Measurements from ENCODE around the gene BTRC. TPM values are rescaled to one million over a fixed set of nuclear protein-coding genes. Genes with fewer than 3 reads are reported as not detected.

The BTRC gene
- total RNA-seq, 1 donor from 2014 or later = 7.1 TPM

DNA sequence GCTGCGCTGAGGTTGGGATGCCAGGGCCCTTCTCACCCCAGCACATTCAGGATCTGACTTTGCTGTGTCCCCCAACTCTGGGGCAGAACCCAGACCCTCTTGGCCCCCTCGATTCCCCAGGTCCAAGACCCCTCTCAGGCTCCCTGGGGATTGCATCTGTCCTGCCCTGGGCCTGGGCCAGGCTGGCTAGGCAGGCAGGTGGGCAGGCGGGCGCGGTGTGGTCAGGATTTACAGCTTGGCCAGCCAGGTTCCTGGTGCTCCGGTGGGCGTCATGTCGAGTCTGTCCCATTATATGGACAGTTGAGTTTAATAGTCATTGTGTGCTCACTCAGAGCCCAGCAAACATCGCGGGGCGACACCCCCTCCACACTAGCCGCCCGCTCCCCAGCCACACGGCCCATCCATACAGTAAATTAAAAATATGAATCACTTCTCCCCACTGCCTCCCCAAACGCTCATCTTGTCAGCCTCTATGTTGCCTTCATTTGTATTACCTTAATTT lies 210.6 kb downstream of the BTRC start:
- DNase-seq (ENCODE audit: low spot score) = peak; percentile 41
- no peak for ATAC-seq

DNA sequence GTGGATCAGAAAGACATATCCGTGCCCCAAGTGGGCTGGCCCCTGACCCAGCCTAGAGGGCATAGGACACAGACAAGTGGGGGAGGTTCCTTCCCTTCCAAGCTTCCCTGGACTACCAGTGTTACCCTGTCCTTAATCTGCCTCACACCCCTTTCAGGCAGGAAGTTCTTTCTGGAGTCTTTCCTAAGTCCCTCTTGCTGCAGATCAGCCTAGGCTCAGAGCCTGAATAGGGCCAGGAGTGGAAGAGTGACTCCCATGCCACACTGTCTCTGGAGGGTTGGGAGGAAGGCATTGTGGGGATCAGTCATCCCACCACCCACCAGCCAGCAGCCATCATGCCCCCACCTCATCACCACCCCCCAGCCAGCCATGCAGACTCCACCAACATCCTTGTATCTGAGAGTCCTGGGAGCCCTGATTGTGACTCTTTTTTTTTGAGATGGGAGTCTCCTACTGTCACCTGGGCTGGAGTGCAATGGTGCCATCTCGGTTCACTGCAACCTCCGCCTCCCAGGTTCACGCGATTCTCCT lies 211.5 kb downstream of the BTRC start:
- peak; percentile 18 for DNase-seq (ENCODE audit: low spot score)
- ATAC-seq = no peak

- no peak for ATAC-seq
- DNase-seq (ENCODE audit: low spot score) = peak; percentile 23
These were observed 212.0 kb downstream of the BTRC start for GRCh38 chr10:101565936-101566332.

- DNase-seq (ENCODE audit: low spot score) = peak; percentile 36
- no peak for ATAC-seq
These were observed 212.6 kb downstream of the BTRC start for GRCh38 chr10:101566333-101567164.

GRCh38 chr10:101567165-101568006 lies 213.4 kb downstream of the BTRC start:
- ATAC-seq (no peak), DNase-seq (ENCODE audit: low spot score) (no peak)

GRCh38 chr10:101568054-101568745 lies 214.2 kb downstream of the BTRC start:
- ATAC-seq = no peak

GRCh38 chr10:101569323-101569621 lies 215.3 kb downstream of the BTRC start:
- no peak for ATAC-seq
- DNase-seq (ENCODE audit: low spot score) = no peak

More at GRCh38 chr10:101568054-101568745, 214.2 kb downstream of the BTRC start:
- no peak for DNase-seq (ENCODE audit: low spot score)

DNA sequence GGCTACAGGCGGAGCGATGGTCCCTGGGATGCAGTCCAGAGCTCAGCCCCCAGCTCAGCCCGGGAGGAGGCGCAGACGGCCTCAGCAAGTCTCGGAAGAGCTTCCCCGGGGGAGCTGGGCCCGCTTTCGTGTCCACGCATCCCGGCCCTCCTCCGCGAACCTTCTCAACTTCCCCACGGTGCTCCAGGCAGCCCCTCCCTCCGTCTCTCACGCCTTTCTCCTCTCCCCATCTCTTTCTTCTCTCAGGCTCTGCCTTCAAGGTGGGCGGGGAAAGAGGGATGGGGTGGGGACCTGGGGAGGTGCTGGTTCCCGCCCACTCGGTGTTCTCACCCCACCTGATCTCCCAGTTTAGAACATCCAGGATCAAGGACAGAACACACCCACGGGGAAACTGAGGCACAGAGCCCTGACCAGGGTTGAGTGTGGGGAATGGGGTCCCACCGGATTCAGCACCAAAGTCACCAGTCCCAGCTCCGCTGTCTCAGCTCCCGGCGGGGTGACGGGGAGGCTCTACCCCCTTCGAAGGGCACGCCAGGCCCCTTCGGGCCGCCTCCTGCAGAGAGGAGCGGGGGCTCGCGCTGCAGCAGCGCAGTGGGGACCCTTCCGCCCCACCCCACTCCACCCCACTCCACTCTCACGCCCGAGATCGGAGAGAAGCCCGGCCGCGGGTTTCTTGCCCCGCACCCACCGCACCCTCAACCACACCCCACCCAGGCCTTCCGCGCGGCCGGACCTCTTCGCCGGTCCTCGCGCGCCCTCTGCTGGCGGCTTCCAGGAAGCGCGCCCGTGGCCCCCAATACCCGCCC lies 215.9 kb downstream of the BTRC start:
- peak; percentile 96 for ATAC-seq
- DNase-seq (ENCODE audit: low spot score) = peak; percentile 80

- peak; percentile 19 for ATAC-seq
- peak; percentile 46 for DNase-seq (ENCODE audit: low spot score)
These were observed 216.7 kb downstream of the BTRC start for GRCh38 chr10:101570428-101571270.

DNA sequence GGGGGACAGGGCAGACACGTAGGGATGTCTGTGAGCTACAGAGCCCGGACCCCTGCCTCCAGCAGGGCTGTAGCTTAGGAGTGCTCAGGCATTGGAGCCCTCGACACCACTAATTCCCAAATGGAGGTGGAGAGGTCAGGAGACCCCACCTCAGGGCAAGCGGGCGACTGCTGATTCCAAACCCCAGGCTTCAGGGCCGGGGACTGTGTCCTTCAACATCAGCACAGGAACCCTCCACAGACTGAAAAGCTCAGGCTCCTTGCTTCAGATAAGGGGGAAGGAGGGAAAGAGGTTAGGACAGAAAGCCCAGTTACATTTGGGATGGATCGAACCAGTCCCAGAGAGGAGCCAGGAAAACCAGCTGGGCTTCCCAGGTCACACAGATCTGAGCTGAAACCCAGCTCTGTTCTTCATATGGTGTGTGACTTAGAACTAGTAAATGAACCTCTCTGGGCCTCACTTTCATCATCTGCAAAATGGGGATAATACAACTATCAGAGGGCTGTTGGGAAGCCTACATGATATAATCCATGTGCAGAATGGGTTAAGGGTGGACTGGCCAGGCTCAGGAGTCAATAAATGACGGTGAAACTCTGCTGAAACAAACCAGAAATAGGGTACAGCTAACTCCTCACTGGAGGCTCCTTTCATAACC lies 217.4 kb downstream of the BTRC start:
- DNase-seq (ENCODE audit: low spot score) (peak; percentile 46), ATAC-seq (no peak)

DNA sequence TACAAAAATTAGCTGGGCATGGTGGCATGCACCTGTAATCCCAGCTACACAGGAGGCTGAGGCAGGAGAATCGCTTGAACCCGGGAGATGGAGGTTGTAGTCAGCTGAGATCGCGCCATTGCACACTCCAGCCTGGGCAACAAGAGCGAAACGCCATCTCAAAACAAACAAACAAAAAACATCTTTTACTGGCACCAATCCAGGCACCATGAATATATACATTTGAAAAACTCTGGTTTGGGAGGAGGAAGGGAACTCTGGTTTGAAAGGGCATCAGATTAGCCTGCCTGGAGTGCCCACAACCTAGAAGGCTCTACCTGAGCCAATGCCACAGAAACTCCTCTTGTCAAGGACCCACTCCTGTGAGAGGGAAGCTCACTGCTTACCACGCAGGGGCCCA lies 218.2 kb downstream of the BTRC start:
- DNase-seq (ENCODE audit: low spot score) (no peak), ATAC-seq (no peak)

- ATAC-seq (no peak), DNase-seq (ENCODE audit: low spot score) (no peak)
These were observed 218.8 kb downstream of the BTRC start for GRCh38 chr10:101572785-101573184.

- ATAC-seq = no peak
- DNase-seq (ENCODE audit: low spot score) = no peak
These were observed 220.2 kb downstream of the BTRC start for GRCh38 chr10:101573885-101574753.

DNA sequence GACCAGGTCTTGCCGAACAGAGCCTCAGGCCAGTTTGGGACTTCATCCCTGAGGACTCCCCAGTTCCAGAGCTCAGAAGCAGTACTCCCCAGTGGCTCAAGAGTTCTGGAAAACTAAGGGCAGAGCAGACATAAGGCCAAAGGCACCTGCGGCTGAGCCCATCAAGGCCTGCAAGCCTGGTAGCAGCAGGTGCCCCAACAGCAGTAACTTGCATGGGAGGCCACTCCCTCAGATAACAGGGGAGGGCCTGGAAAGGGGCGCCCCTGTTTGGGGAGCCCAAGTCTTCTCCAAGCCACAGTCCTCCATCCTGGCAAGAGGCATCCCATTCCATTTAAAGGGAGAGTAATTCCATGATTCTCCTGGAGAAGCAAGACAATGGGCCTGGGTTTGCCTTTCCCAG lies 221.1 kb downstream of the BTRC start:
- ATAC-seq (no peak), DNase-seq (ENCODE audit: low spot score) (no peak)

- DNase-seq (ENCODE audit: low spot score) (no peak), ATAC-seq (no peak)
These were observed 221.7 kb downstream of the BTRC start for GRCh38 chr10:101575580-101576210.

GRCh38 chr10:101576211-101576863 lies 222.4 kb downstream of the BTRC start:
- DNase-seq (ENCODE audit: low spot score) = no peak
- no peak for ATAC-seq

Data from left lobe of liver (tissue), 2 donors.